BJ (cell line): Measurements from ENCODE around the gene TRPM3. TPM values are rescaled to one million over a fixed set of nuclear protein-coding genes. Genes with fewer than 3 reads are reported as not detected.

ENCODE experiments used
- CTCF ChIA-PET: fragments of 350-600 bp; formaldehyde crosslinking; extraction: SDS; loops from one replicate; lab custom pipeline; 2021; ENCODE audit warnings: antibody characterized with exemption, inconsistent platforms; lab: Yijun Ruan, JAX
- POLR2A ChIA-PET: fragments of 300-600 bp; sonication (Branson Sonifier 250); formaldehyde crosslinking; extraction: SDS; loops from one replicate; lab custom pipeline; 2021; ENCODE audit warnings: antibody characterized with exemption; lab: Charles Lee
- DNase-seq: peaks from one replicate; pipeline ENCODE4 v3.0.0-alpha.2; 2011; ENCODE audit warnings: low read depth
- H3K27me3 ChIP-seq: 2 replicates; pipeline ENCODE4 v1.6.0; 2011; ENCODE audit warnings: low read length; ENCODE audit not compliant: control insufficient read depth, insufficient read depth
- H3K36me3 ChIP-seq: 2 replicates; pipeline ENCODE4 v1.5.1; 2011; ENCODE audit warnings: low read length; ENCODE audit not compliant: control insufficient read depth, insufficient read depth
- H3K4me3 ChIP-seq: 2 replicates; pipeline ENCODE4 v1.5.1; 2011; ENCODE audit warnings: low read depth, mild to moderate bottlenecking, control low read depth, low read length
- CTCF ChIP-seq: IDR thresholded peaks from 2 replicates; pipeline ENCODE4 v1.5.1; 2011; ENCODE audit warnings: low read depth, mild to moderate bottlenecking, control low read depth, inconsistent platforms, low read length, moderate library complexity; ENCODE audit not compliant: insufficient read depth
- polyA plus RNA-seq: library from polyadenylated mRNA; depleted of rRNA; stranded (reverse); fragments of >200 nt; gene quantifications from 2 replicates; pipeline ENCODE4 v1.2.3, GENCODE V29; 2011

The TRPM3 gene
- polyA plus RNA-seq, 1 experiment, result 0.07 TPM

GRCh38 chr9:70901013-70901412 is 220.4 kb downstream of the TRPM3 start:
- DNase-seq, result no peak
- Histone ChIP-seq H3K36me3 (no peaks in the 10 kb centered on the region), H3K4me3 (no peak overlapping the region), H3K27me3 (no peaks in the 10 kb centered on the region)
- ChIA-PET CTCF (no interaction called here), POLR2A (no interaction called here)
- TF ChIP-seq CTCF, result no peak

- POLR2A ChIA-PET, result no interaction called here
- H3K27me3 ChIP-seq, result no peaks in the 10 kb centered on the region
- CTCF ChIA-PET, result interaction anchor here (0.5 kb wide), 1 partner anchor 20 kb away, joined by 3 read pairs; no protein-coding TSS in a partner anchor
- TF ChIP-seq CTCF, result no peak
- H3K4me3 ChIP-seq, result no peak overlapping the region
- no peaks in the 10 kb centered on the region for H3K36me3 ChIP-seq
- DNase-seq, result no peak
These were observed 227.8 kb downstream of the TRPM3 start for GRCh38 chr9:70893580-70894122.

- DNase-seq, result no peak
- no peak overlapping the region for H3K4me3 ChIP-seq
- POLR2A ChIA-PET, result no interaction called here
- no peak for TF ChIP-seq CTCF
- no peaks in the 10 kb centered on the region for H3K36me3 ChIP-seq
- no peaks in the 10 kb centered on the region for H3K27me3 ChIP-seq
- CTCF ChIA-PET, result no interaction called here
These were observed 232.9 kb downstream of the TRPM3 start for GRCh38 chr9:70888471-70888870.

- ChIA-PET CTCF (no interaction called here), POLR2A (no interaction called here)
- H3K27me3 ChIP-seq, result no peaks in the 10 kb centered on the region
- no peaks in the 10 kb centered on the region for H3K36me3 ChIP-seq
- no peak overlapping the region for H3K4me3 ChIP-seq
- DNase-seq, result no peak
- no peak for TF ChIP-seq CTCF
These were observed 233.6 kb downstream of the TRPM3 start for GRCh38 chr9:70887826-70888225.

- ChIA-PET CTCF (interaction anchor here (0.6 to 1.1 kb wide), 2 partner anchors 190 to 502 kb away, joined by 3 read pairs; no protein-coding TSS in a partner anchor), POLR2A (no interaction called here)
- Histone ChIP-seq H3K4me3 (no peak overlapping the region), H3K36me3 (no peaks in the 10 kb centered on the region), H3K27me3 (no peaks in the 10 kb centered on the region)
- DNase-seq, result no peak
- TF ChIP-seq CTCF, result no peak
These were observed 237.2 kb downstream of the TRPM3 start for GRCh38 chr9:70883963-70884793.
